ENCODE measurements around the gene CHD5.

Gene CHD5

DNA sequence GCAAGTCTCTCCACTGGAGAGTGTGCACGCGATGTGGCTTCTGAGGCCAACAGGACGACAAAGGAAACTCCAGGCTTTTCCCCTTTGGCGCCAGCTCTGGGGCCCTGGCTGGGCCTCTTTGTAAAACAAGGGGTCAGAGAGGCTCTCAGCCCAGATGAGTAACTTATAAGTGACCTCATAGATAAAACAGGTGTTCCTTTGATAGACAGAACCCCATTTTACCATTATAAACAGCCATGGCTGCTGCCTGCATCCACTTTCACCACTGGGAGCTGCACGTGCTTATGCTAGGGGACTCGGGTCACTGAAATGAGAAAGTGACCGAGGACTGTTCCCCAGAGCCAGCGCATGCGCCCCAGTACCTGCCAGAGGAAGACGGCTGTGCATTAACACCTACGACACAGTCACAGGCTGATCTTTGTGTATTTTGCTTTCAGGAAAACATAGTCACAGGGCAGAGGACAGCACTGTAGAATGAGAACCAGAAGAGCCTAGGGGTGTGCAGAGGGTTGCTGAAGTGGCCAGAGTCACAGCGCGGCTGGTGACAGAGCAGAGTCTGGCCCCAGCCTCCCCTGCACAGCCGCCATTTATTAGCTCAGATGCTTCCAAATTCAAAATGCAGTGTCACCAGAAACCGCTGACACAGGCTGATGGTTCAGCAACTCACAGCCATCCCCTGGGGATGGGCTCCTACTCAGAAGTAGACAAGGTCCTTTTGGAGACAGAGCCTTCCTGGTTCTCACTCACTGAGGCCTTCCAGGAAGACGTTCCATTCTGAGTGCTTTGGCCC is 38.4 kb upstream of the CHD5 start:
- DNase-seq (ENCODE audit: extremely low read depth, low read depth): no peak
- H3K4me3 ChIP-seq (replicated peaks; ENCODE audit: low read depth, low read length): no peak overlapping the region
- TF ChIP-seq, protein P1, sequence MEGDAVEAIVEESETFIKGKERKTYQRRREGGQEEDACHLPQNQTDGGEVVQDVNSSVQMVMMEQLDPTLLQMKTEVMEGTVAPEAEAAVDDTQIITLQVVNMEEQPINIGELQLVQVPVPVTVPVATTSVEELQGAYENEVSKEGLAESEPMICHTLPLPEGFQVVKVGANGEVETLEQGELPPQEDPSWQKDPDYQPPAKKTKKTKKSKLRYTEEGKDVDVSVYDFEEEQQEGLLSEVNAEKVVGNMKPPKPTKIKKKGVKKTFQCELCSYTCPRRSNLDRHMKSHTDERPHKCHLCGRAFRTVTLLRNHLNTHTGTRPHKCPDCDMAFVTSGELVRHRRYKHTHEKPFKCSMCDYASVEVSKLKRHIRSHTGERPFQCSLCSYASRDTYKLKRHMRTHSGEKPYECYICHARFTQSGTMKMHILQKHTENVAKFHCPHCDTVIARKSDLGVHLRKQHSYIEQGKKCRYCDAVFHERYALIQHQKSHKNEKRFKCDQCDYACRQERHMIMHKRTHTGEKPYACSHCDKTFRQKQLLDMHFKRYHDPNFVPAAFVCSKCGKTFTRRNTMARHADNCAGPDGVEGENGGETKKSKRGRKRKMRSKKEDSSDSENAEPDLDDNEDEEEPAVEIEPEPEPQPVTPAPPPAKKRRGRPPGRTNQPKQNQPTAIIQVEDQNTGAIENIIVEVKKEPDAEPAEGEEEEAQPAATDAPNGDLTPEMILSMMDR (IDR thresholded peaks at IDR 0.05; ENCODE audit: low read depth, low read length, missing control alignments): no peak

DNA sequence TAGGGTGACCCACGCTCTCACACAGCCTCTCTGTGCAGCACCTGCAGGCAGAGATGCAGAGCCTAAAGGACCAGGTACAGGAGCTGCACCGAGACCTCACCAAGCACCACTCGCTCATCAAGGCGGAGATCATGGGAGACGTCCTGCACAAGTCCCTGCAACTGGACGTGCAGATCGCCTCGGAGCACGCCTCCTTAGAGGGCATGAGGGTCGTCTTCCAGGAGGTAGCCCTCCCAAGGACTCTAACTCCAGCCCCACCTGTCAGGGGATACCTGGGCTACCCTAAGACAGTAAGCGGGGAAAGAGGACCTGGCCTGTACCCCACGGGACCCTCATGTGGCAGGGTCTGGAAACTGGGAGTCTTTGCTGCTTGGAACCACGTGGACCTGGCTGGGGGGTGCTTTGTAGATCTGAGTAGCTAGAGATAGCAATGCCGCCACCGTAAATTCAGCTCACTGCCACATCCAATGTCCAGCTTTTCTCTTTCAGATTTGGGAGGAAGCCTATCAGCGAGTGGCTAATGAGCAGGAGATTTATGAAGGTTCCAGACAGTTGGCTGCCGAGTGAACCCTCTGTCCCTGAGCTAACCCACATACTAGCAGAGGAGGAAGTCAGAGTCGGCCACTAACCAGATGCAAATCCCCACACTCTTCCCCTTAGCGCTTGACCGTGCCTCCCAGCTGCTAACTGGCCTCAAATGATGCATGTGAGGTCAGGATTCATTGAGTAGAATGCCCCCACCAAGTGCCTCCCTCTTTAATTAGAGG is 32.3 kb upstream of the CHD5 start:
- DNase-seq (ENCODE audit: extremely low read depth, low read depth): no peak
- TF ChIP-seq, protein P1 (IDR thresholded peaks at IDR 0.05; ENCODE audit: low read depth, low read length, missing control alignments): no peak
- no peak overlapping the region for H3K4me3 ChIP-seq (replicated peaks; ENCODE audit: low read depth, low read length)

DNA sequence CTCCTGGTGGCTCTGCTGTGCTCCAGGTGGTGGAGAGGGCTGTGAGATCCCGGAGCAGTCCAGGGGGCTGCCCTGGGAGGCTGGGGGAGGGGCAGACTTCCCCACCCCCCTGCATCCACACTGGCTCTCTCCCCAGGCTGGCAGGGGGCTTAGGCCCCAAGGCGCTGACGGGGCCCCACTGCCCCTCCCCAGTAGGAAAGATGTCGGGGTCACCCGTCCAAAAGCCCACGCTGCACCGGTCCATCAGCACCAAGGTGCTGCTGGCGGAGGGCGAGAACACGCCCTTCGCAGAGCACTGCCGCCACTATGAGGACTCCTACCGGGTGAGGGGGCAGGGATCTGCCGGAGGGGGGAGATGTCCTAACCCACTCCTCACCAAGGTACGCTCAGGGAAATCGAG is 31.6 kb upstream of the CHD5 start:
- no peak for DNase-seq (ENCODE audit: extremely low read depth, low read depth)
- TF ChIP-seq, protein P1 (IDR thresholded peaks at IDR 0.05; ENCODE audit: low read depth, low read length, missing control alignments): no peak
- no peak overlapping the region for H3K4me3 ChIP-seq (replicated peaks; ENCODE audit: low read depth, low read length)

DNA sequence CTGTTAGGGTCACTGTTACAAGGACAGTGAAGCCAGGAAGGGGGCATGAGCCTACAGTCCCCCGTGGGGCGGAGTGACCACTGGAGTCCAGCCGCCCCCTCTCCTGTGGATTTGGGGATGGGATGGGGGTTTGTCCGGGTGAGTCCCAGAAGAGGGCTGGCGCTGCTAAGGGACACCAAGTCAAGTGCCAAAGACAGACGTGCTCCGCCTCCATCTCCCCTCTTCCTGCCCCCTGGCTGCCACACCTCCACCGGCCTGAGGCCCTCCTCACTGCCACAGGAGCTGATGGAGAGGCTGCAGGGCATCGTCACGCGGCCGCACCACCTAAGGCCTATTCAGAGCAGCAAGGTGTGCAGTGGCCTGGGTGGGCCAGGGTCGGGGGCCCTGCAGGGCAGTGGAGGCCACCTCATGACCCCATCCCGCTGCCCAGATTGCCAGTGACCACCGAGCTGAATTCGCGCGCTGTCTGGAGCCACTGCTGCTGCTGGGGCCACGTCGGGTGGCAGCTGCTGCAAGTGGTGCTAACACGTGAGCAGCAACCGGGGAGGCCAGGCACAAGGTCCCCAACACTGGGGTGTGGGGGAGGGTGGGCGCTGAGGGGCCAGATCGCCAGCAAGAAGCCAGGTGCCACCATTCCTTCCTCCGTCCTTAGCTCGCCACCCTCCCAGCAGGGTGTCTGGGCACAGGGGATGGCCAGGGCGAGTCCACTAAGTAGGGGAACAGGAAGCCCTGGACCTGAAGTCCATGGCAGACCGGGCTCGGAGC is 30.7 kb upstream of the CHD5 start:
- DNase-seq (ENCODE audit: extremely low read depth, low read depth): no peak
- no peak overlapping the region for H3K4me3 ChIP-seq (replicated peaks; ENCODE audit: low read depth, low read length)
- TF ChIP-seq, protein P1 (IDR thresholded peaks at IDR 0.05; ENCODE audit: low read depth, low read length, missing control alignments): no peak

DNA sequence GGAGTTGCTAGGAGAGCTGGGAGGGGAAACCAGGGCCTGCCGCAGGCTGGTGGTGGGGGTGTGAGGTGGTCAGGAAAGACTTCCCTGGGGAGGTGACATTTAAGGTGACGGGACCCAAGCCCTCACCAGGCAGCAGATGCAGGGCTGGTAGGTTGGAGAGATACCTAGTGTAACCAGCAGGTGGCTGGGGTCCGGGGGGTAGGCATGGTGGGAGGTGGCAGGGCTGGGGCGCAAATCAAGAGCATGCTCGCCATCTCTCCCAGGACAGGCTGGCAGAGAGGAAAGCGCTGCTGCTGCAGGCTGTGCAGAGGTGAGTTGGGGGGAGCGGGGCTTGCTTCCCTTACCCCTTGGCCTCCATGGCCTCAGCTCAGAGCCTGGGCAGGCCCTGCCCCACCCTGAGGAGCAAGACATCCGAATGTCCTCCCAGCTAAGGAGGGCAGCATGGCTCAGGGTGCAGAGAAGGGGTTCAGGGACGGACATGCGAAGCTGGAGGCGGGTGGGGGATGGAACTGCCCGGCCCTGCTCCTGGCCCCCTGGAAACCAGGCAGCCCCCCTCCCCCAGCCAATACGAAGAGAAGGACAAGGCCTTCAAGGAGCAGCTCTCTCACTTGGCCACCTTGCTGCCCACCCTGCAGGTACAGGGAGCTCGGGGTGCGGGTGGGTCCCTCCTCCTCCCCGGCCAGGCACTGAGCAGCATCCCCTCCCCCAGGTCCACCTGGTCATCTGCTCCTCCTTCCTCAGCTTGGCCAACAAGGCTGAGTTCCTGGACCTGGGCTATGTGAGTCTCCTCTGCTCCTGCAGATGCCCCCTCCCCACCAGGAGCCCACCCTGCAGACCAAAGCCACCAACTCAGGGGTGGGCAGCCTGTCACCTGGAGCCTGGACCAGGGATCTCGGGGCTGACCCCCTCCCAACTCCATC is 29.8 kb upstream of the CHD5 start:
- TF ChIP-seq, protein P1 (IDR thresholded peaks at IDR 0.05; ENCODE audit: low read depth, low read length, missing control alignments): peak; percentile 14
- DNase-seq (ENCODE audit: extremely low read depth, low read depth): no peak
- H3K4me3 ChIP-seq (replicated peaks; ENCODE audit: low read depth, low read length): peak overlapping the region; percentile 63
